Ovary (tissue), 3 donors: ENCODE data around the gene ANO1.

ENCODE experiments used
- EP300 ChIP-seq: sonication (generic); formaldehyde crosslinking; IDR thresholded peaks from one replicate; pipeline ENCODE4 v1.6.1; 2017; ENCODE audit warnings: antibody characterized with exemption
- POLR2A ChIP-seq: fragments of 450-650 bp; IDR thresholded peaks from one replicate; pipeline ENCODE4 v1.6.1; 2017; ENCODE audit warnings: antibody characterized with exemption, mild to moderate bottlenecking, moderate library complexity
- TF ChIP-seq, protein P1 (sequence below), 3 donors: fragments of 450-650 bp in 2 of 3; fragments of 200-600 bp in 1 of 3; IDR thresholded peaks; one replicate each; pipeline versions ENCODE4 v1.5.1 to v1.8.0; 2016 to 2022; ENCODE audit warnings: antibody characterized with exemption in 3 of 3, mild to moderate bottlenecking in 1 of 3
- donor health status: DM: no; HTN: no; CAD: no.

- TF ChIP-seq, protein P1, sequence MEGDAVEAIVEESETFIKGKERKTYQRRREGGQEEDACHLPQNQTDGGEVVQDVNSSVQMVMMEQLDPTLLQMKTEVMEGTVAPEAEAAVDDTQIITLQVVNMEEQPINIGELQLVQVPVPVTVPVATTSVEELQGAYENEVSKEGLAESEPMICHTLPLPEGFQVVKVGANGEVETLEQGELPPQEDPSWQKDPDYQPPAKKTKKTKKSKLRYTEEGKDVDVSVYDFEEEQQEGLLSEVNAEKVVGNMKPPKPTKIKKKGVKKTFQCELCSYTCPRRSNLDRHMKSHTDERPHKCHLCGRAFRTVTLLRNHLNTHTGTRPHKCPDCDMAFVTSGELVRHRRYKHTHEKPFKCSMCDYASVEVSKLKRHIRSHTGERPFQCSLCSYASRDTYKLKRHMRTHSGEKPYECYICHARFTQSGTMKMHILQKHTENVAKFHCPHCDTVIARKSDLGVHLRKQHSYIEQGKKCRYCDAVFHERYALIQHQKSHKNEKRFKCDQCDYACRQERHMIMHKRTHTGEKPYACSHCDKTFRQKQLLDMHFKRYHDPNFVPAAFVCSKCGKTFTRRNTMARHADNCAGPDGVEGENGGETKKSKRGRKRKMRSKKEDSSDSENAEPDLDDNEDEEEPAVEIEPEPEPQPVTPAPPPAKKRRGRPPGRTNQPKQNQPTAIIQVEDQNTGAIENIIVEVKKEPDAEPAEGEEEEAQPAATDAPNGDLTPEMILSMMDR (IDR thresholded peaks at IDR 0.05), result no peak
- TF ChIP-seq POLR2A (no peak), EP300 (no peak)
Measured at GRCh38 chr11:70200212-70200844, 122.2 kb downstream of the ANO1 start.
